Caco-2 (cell line): ENCODE results near the gene ADGRG1. TPM values are rescaled to one million over a fixed set of nuclear protein-coding genes. Genes with fewer than 3 reads are reported as not detected.

Experiments
- BruUV-seq: library from RNA; stranded (reverse); fragments of 400-500 nt; replicated peaks from 2 replicates; lab custom pipeline; 2021; lab: Mats Ljungman, UMichigan
- CTCF ChIA-PET: fragments of 300-600 bp; sonication (Branson Sonifier 250); formaldehyde crosslinking; loops from one replicate; lab custom pipeline; 2022; ENCODE audit warnings: antibody characterized with exemption; lab: Charles Lee
- POLR2A ChIA-PET: fragments of 300-600 bp; sonication (Branson Sonifier 250); formaldehyde crosslinking; loops from one replicate; lab custom pipeline; 2022; ENCODE audit warnings: antibody characterized with exemption; lab: Charles Lee
- DNase-seq, 2 experiments: peaks; one replicate each; pipeline versions ENCODE4 v3.0.0 to v3.0.0-alpha.2; 2020 to 2022
- H3K27me3 ChIP-seq: replicated peaks from 2 replicates; pipeline ENCODE4 v1.6.0; 2011; ENCODE audit warnings: low read length; ENCODE audit not compliant: control insufficient read depth, insufficient read depth
- H3K36me3 ChIP-seq: 2 replicates; pipeline ENCODE4 v1.5.1; 2011; ENCODE audit warnings: low read length; ENCODE audit not compliant: control insufficient read depth, insufficient read depth
- H3K4me1 ChIP-seq: fragments of 250-450 bp; sonication (Bioruptor Pico); 2 replicates; pipeline ENCODE4 v1.5.1; 2020; ENCODE audit warnings: mild to moderate bottlenecking
- H3K4me3 ChIP-seq: 2 replicates; pipeline ENCODE4 v1.5.1; 2011; ENCODE audit warnings: low read depth, mild to moderate bottlenecking, control low read depth, low read length
- H3K9me3 ChIP-seq: fragments of 250-450 bp; sonication (Bioruptor Pico); 2 replicates; pipeline ENCODE4 v1.5.1; 2020; ENCODE audit warnings: mild to moderate bottlenecking, moderate library complexity
- H3K27ac Mint-ChIP-seq: one replicate; pipeline ENCODE4 v1.8.0; 2022; ENCODE audit warnings: mixed read lengths; ENCODE audit not compliant: unreplicated experiment
- H3K27me3 Mint-ChIP-seq: one replicate; pipeline ENCODE4 v1.8.0; 2022; ENCODE audit warnings: mixed read lengths; ENCODE audit not compliant: insufficient read depth, unreplicated experiment
- H3K36me3 Mint-ChIP-seq: one replicate; pipeline ENCODE4 v1.8.0; 2022; ENCODE audit warnings: mild to moderate bottlenecking, mixed read lengths; ENCODE audit not compliant: insufficient read depth, unreplicated experiment
- H3K4me1 Mint-ChIP-seq: one replicate; pipeline ENCODE4 v1.8.0; 2022; ENCODE audit warnings: low read depth, mixed read lengths; ENCODE audit not compliant: unreplicated experiment
- H3K4me3 Mint-ChIP-seq: one replicate; pipeline ENCODE4 v1.8.0; 2022; ENCODE audit warnings: mild to moderate bottlenecking, moderate library complexity, mixed read lengths; ENCODE audit not compliant: unreplicated experiment
- H3K9me3 Mint-ChIP-seq: one replicate; pipeline ENCODE4 v1.8.0; 2022; ENCODE audit warnings: mixed read lengths; ENCODE audit not compliant: unreplicated experiment
- intact Hi-C: fragments of 100-400 bp; cut with micrococcal nuclease; formaldehyde crosslinking; loops from one replicate; pipeline ENCODE4 v1.10.0; 2022; ENCODE audit not compliant: unreplicated experiment
- total RNA-seq: library from RNA; stranded (reverse); gene quantifications from 2 replicates; pipeline ENCODE4 v1.2.3, GENCODE V29; 2022
- TF ChIP-seq, protein P1 (sequence below), 2 experiments: fragments of 200-600 bp in 1 of 2; IDR thresholded peaks; 1 replicate in 1 of 2; 2 replicates in 1 of 2; pipeline versions ENCODE4 v1.5.1 to v1.8.0; 2011 to 2022; ENCODE audit warnings: antibody characterized with exemption in 1 of 2, control low read depth in 1 of 2, inconsistent platforms in 1 of 2, low read depth in 1 of 2, low read length in 1 of 2, mild to moderate bottlenecking in 1 of 2, moderate library complexity in 1 of 2; ENCODE audit not compliant: insufficient read depth in 1 of 2, severe bottlenecking in 1 of 2, unreplicated experiment in 1 of 2

The ADGRG1 gene
- total RNA-seq, 1 experiment from 2014 or later = 195 TPM

DNA sequence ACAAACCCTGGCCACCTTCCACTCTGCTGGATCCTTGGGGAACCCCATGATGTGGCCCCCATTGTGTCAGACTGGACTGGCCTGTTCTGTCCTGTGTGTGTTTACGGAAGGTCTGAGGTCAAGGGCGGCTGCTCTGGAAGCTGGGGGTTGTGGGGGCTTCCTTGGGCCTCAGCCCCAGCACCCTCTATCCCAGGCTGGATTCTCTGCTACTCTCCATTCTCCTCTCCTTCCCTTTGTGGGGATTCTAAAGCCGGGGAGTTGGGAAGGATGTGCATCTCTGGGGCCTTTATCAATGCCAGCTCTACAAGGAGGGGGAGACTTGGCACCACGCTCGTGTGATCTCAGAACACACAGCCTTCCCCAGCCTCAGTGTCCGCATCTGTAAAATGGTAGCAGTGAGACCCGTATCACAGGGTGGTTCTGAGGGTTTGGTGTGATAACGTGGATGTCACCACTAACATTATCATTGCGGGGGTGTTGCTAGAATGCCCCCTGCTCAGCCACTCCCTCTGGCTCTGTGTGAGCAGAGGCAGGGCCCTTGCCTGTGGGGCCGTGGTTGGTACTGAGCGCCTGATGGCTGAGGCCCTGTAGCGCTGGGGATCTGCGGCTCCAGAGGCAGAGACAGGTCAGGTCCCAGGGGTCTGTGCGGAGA lies 18.1 kb downstream of the ADGRG1 start:
- DNase-seq = no peak
- BruUV-seq = no TSS peak
- H3K9me3 ChIP-seq = no peaks in the 10 kb centered on the region
- H3K4me1 ChIP-seq = peaks cover 10% of the 10 kb centered on the region; the same call in 1 of the 2 replicates
- ChIA-PET CTCF (interaction anchor here (0.8 to 3.6 kb wide), 4 partner anchors 46 to 151 kb away, joined by 3 to 24 read pairs (median 7); partner anchors contain the start of gene KATNB1), POLR2A (no interaction called here)
- Mint-ChIP-seq H3K27ac (no peak overlapping the region), H3K9me3 (no peaks in the 10 kb centered on the region), H3K4me3 (no peak overlapping the region), H3K36me3 (peaks cover 26% of the 10 kb centered on the region), H3K27me3 (no peaks in the 10 kb centered on the region), H3K4me1 (peaks cover 7% of the 10 kb centered on the region)
- no peak overlapping the region for H3K4me3 ChIP-seq
- no peaks in the 10 kb centered on the region for H3K27me3 ChIP-seq
- TF ChIP-seq, protein P1, sequence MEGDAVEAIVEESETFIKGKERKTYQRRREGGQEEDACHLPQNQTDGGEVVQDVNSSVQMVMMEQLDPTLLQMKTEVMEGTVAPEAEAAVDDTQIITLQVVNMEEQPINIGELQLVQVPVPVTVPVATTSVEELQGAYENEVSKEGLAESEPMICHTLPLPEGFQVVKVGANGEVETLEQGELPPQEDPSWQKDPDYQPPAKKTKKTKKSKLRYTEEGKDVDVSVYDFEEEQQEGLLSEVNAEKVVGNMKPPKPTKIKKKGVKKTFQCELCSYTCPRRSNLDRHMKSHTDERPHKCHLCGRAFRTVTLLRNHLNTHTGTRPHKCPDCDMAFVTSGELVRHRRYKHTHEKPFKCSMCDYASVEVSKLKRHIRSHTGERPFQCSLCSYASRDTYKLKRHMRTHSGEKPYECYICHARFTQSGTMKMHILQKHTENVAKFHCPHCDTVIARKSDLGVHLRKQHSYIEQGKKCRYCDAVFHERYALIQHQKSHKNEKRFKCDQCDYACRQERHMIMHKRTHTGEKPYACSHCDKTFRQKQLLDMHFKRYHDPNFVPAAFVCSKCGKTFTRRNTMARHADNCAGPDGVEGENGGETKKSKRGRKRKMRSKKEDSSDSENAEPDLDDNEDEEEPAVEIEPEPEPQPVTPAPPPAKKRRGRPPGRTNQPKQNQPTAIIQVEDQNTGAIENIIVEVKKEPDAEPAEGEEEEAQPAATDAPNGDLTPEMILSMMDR (IDR thresholded peaks at IDR 0.05; ENCODE audit: insufficient read depth in 1 of 2, low read depth in 1 of 2, low read length in 1 of 2, severe bottlenecking in 1 of 2, unreplicated experiment in 1 of 2) = no peak
- intact Hi-C loops = loop anchor here (5.0 kb wide), 1 partner anchor 91 kb away; the partner anchor contains the start of gene KATNB1
- peaks cover 16% of the 10 kb centered on the region for H3K36me3 ChIP-seq

GRCh38 chr16:57647136-57647875 lies 18.9 kb downstream of the ADGRG1 start:
- CTCF ChIA-PET = interaction anchor here (0.6 to 3.6 kb wide), 8 partner anchors 47 to 150 kb away, joined by 3 to 24 read pairs (median 4); partner anchors contain the start of gene KATNB1
- Mint-ChIP-seq H3K4me1 (peaks cover 14% of the 10 kb centered on the region), H3K27me3 (no peaks in the 10 kb centered on the region), H3K4me3 (no peak overlapping the region), H3K36me3 (peaks cover 21% of the 10 kb centered on the region), H3K27ac (no peak overlapping the region), H3K9me3 (no peaks in the 10 kb centered on the region)
- intact Hi-C loops = loop anchor here (5.0 kb wide), 1 partner anchor 90 kb away; the partner anchor contains the start of gene KATNB1
- Histone ChIP-seq H3K4me1 (peaks cover 10% of the 10 kb centered on the region; the same call in 1 of the 2 replicates), H3K27me3 (no peaks in the 10 kb centered on the region), H3K9me3 (no peaks in the 10 kb centered on the region), H3K36me3 (peaks cover 17% of the 10 kb centered on the region), H3K4me3 (no peak overlapping the region)
- no peak for DNase-seq
- no TSS peak for BruUV-seq
- TF ChIP-seq, protein P1 (IDR thresholded peaks at IDR 0.05; ENCODE audit: insufficient read depth in 1 of 2, low read depth in 1 of 2, low read length in 1 of 2, severe bottlenecking in 1 of 2, unreplicated experiment in 1 of 2) = no peak
- POLR2A ChIA-PET = interaction anchor here (0.6 kb wide), 1 partner anchor 39 kb away, joined by 3 read pairs; no protein-coding TSS in a partner anchor

DNA sequence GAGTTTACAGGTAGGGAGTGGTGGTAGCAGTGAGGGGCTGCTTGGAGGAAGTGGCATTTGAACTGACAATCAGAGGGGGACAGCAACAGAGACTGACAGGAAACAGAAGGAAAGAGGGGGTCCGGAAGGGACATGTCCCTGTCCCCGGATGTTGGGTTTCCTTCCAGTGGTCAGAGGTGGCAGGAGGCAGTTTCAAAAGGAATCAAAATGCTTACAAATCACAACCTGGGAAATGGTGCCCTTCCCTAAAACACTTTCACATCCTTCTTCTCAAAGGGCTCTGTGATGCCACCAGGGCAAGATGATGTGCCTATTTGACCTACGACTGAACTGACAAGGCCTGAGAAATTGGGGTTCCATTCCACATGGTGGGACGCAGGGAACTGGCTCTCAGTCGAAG lies 19.7 kb downstream of the ADGRG1 start:
- H3K9me3 Mint-ChIP-seq = no peaks in the 10 kb centered on the region
- BruUV-seq = no TSS peak

More for the DNA sequence above, 19.7 kb downstream of the ADGRG1 start:
- CTCF ChIA-PET = interaction anchor here (1.0 to 3.6 kb wide), 6 partner anchors 43 to 87 kb away, joined by 3 to 24 read pairs (median 6); partner anchors contain the start of gene KATNB1
- peaks cover 18% of the 10 kb centered on the region for H3K36me3 ChIP-seq
- Mint-ChIP-seq H3K36me3 (peaks cover 21% of the 10 kb centered on the region), H3K4me3 (no peak overlapping the region), H3K27ac (no peak overlapping the region), H3K27me3 (no peaks in the 10 kb centered on the region), H3K4me1 (peaks cover 14% of the 10 kb centered on the region)
- DNase-seq = no peak
- TF ChIP-seq, protein P1 (IDR thresholded peaks at IDR 0.05; ENCODE audit: insufficient read depth in 1 of 2, low read depth in 1 of 2, low read length in 1 of 2, severe bottlenecking in 1 of 2, unreplicated experiment in 1 of 2) = no peak
- no peaks in the 10 kb centered on the region for H3K9me3 ChIP-seq
- no peak overlapping the region for H3K4me3 ChIP-seq
- peaks cover 10% of the 10 kb centered on the region; the same call in 1 of the 2 replicates for H3K4me1 ChIP-seq
- POLR2A ChIA-PET = interaction anchor here (0.6 kb wide), 1 partner anchor 39 kb away, joined by 3 read pairs; no protein-coding TSS in a partner anchor
- intact Hi-C loops = loop anchor here (5.0 kb wide), 1 partner anchor 89 kb away; the partner anchor contains the start of gene KATNB1
- no peaks in the 10 kb centered on the region for H3K27me3 ChIP-seq
